GM12878 (cell line): ENCODE measurements around the gene SLC23A2. TPM values are rescaled to one million over a fixed set of nuclear protein-coding genes. Genes with fewer than 3 reads are reported as not detected.

ENCODE experiments used
- ATAC-seq: fragments of 200-7000 bp; cut with Tn5 transposase; 3 replicates; pipeline ENCODE4 v1.9.1; 2020; ENCODE audit warnings: mild to moderate bottlenecking, moderate library complexity
- BruUV-seq: library from RNA; stranded (reverse); fragments of 400-500 nt; replicated peaks from 2 replicates; lab custom pipeline; 2021; lab: Mats Ljungman, UMichigan
- CTCF ChIA-PET: fragments of 300-600 bp; sonication (Branson Sonifier 250); formaldehyde crosslinking; extraction: SDS; loops from one replicate; lab custom pipeline; 2021; ENCODE audit warnings: inconsistent platforms; lab: Yijun Ruan, JAX
- POLR2A ChIA-PET: fragments of 350-600 bp; formaldehyde crosslinking; extraction: SDS; loops from one replicate; lab custom pipeline; 2021; ENCODE audit warnings: inconsistent platforms; lab: Charles Lee
- RAD21 ChIA-PET: fragments of 300-600 bp; sonication (Branson Sonifier 250); formaldehyde crosslinking; loops from one replicate; lab custom pipeline; 2023; ENCODE audit warnings: antibody characterized with exemption; ENCODE audit not compliant: unreplicated experiment; lab: Charles Lee
- SMC1A ChIA-PET: fragments of 300-600 bp; sonication (Branson Sonifier 250); formaldehyde crosslinking; loops from one replicate; lab custom pipeline; 2023; ENCODE audit not compliant: unreplicated experiment, uncharacterized antibody; lab: Charles Lee
- DNase-seq: peaks from one replicate; pipeline ENCODE4 v3.0.0-alpha.2; 2011; ENCODE audit warnings: low read depth, low spot score
- FAIRE-seq: peaks from 3 replicates; lab custom pipeline; 2011; peaks lifted over from hg19 to GRCh38; lab: Jason Lieb, UNC
- H2AFZ ChIP-seq: 2 replicates; pipeline ENCODE4 v1.6.0; 2011; ENCODE audit warnings: low read depth, low read length, control low read depth; ENCODE audit not compliant: control insufficient read depth
- H3K27ac ChIP-seq: 2 replicates; pipeline ENCODE4 v1.5.1; 2011; ENCODE audit warnings: control low read depth; ENCODE audit not compliant: control insufficient read depth, insufficient read depth
- H3K27me3 ChIP-seq, 2 experiments: replicated peaks in 1 of 2; 2 replicates each; pipeline versions ENCODE4 v1.6.0 to v1.6.1; 2011; ENCODE audit warnings: low read length in 1 of 2; ENCODE audit not compliant: control insufficient read depth in 2 of 2, insufficient read depth in 2 of 2
- H3K36me3 ChIP-seq, 2 experiments: 2 replicates each; pipeline ENCODE4 v1.5.1; 2011; ENCODE audit warnings: low read length in 1 of 2; ENCODE audit not compliant: control insufficient read depth in 2 of 2, insufficient read depth in 2 of 2
- H3K4me1 ChIP-seq: 2 replicates; pipeline ENCODE4 v1.6.1; 2011; ENCODE audit warnings: mild to moderate bottlenecking, low read length, moderate library complexity, mixed read lengths; ENCODE audit not compliant: control insufficient read depth, insufficient read depth
- H3K4me2 ChIP-seq: 2 replicates; pipeline ENCODE4 v1.6.0; 2011; ENCODE audit warnings: control low read depth; ENCODE audit not compliant: control insufficient read depth, insufficient read depth
- H3K4me3 ChIP-seq: fragments of 200-600 bp; sonication (generic); 2 replicates; pipeline ENCODE4 v1.5.1; 2016
- H3K79me2 ChIP-seq: 2 replicates; pipeline ENCODE4 v1.6.0; 2011; ENCODE audit warnings: low read length; ENCODE audit not compliant: control insufficient read depth, insufficient read depth
- H3K9ac ChIP-seq: 2 replicates; pipeline ENCODE4 v1.8.0; 2011; ENCODE audit warnings: low read length, control low read depth, mixed read lengths; ENCODE audit not compliant: control insufficient read depth, insufficient read depth
- H3K9me3 ChIP-seq: replicated peaks from 3 replicates; pipeline ENCODE4 v1.5.1; 2011; ENCODE audit warnings: mild to moderate bottlenecking, low read length; ENCODE audit not compliant: control insufficient read depth, insufficient read depth
- H4K20me1 ChIP-seq: 2 replicates; pipeline ENCODE4 v1.6.0; 2011; ENCODE audit not compliant: control insufficient read depth, insufficient read depth
- BACH1 ChIP-seq: fragments of 450-650 bp; IDR thresholded peaks from 2 replicates; pipeline ENCODE4 v1.6.1; 2017; ENCODE audit warnings: mild to moderate bottlenecking, borderline replicate concordance
- CHD1 ChIP-seq: IDR thresholded peaks from 2 replicates; pipeline ENCODE4 v1.6.1; 2012; ENCODE audit warnings: low read depth, low read length, improper control_type of control experiment
- DPF2 ChIP-seq: fragments of 450-650 bp; IDR thresholded peaks from 2 replicates; pipeline ENCODE4 v1.6.1; 2017; ENCODE audit warnings: mild to moderate bottlenecking
- FOXK2 ChIP-seq: fragments of 450-650 bp; IDR thresholded peaks from 2 replicates; pipeline ENCODE4 v1.6.1; 2017; ENCODE audit warnings: mild to moderate bottlenecking, moderate library complexity
- IRF3 ChIP-seq: fragments of 450-650 bp; IDR thresholded peaks from 2 replicates; pipeline ENCODE4 v1.6.1; 2014; ENCODE audit warnings: mild to moderate bottlenecking
- KLF5 ChIP-seq: fragments of 450-650 bp; IDR thresholded peaks from 2 replicates; pipeline ENCODE4 v1.6.1; 2014; ENCODE audit warnings: mild to moderate bottlenecking; ENCODE audit not compliant: partially characterized antibody
- MEF2B ChIP-seq: fragments of 450-650 bp; IDR thresholded peaks from 2 replicates; pipeline ENCODE4 v1.6.1; 2018; ENCODE audit warnings: mild to moderate bottlenecking, moderate library complexity; ENCODE audit not compliant: partially characterized antibody, poor library complexity, severe bottlenecking
- MTA2 ChIP-seq: fragments of 450-650 bp; IDR thresholded peaks from 2 replicates; pipeline ENCODE4 v1.6.1; 2016; ENCODE audit warnings: low read depth, mild to moderate bottlenecking, moderate library complexity
- RB1 ChIP-seq: fragments of 450-650 bp; formaldehyde crosslinking; IDR thresholded peaks from 2 replicates; pipeline ENCODE4 v1.6.1; 2017; ENCODE audit warnings: mild to moderate bottlenecking, borderline replicate concordance
- RCOR1 ChIP-seq: conservative IDR thresholded peaks from 2 replicates; pipeline ENCODE4 v1.6.1; 2012; ENCODE audit warnings: low read depth, low read length, improper control_type of control experiment
- SMAD5 ChIP-seq: IDR thresholded peaks from 2 replicates; pipeline ENCODE4 v1.6.1; 2016; ENCODE audit warnings: antibody characterized with exemption, low read depth
- USF1 ChIP-seq: IDR thresholded peaks from 2 replicates; pipeline ENCODE4 v1.6.1; 2011; ENCODE audit warnings: borderline replicate concordance, low read depth, mild to moderate bottlenecking, moderate library complexity, mixed read lengths, low read length; ENCODE audit not compliant: insufficient read depth; ENCODE audit errors: extremely low read length
- ZBED1 ChIP-seq: IDR thresholded peaks from 2 replicates; pipeline ENCODE4 v1.6.1; 2016; ENCODE audit warnings: borderline replicate concordance
- ZNF592 ChIP-seq: fragments of 450-650 bp; IDR thresholded peaks from 2 replicates; pipeline ENCODE4 v1.6.1; 2017; ENCODE audit warnings: mild to moderate bottlenecking, moderate library complexity
- WGBS: methylation state at CpG from one replicate; pipeline ENCODE4 v1.1.6; 2016; ENCODE audit warnings: low lambda C conversion rate; ENCODE audit not compliant: insufficient replicate concordance, insufficient coverage; ENCODE audit errors: missing lambda C conversion rate; 5-methylcytosine and 5-hydroxymethylcytosine counted together
- in situ Hi-C: fragments of 300-500 bp; cut with MboI; formaldehyde crosslinking; loops from 9 replicates; pipeline ENCODE4 v1.14.3; 2018; ENCODE audit warnings: mixed read lengths
- intact Hi-C: fragments of 100-400 bp; cut with micrococcal nuclease; formaldehyde crosslinking; loops from one replicate; pipeline ENCODE4 v1.14.2; 2022; ENCODE audit not compliant: unreplicated experiment
- polyA plus RNA-seq, 11 experiments: library from polyadenylated mRNA; depleted of rRNA in 4 of 11; unstranded in 6 of 11; stranded (reverse) in 5 of 11; fragments of >200 nt; fragmentation: Nextera tagmentation in 4 of 11; fragmentation: Illumina TruSeq in 1 of 11; extraction: Ambion mirVana in 4 of 11; extraction: Trizol in 1 of 11; gene quantifications; 1 replicate in 1 of 11; 2 replicates in 10 of 11; pipeline versions ENCODE4 v1.2.1 to v1.2.3, GENCODE V29; 2011 to 2016; ENCODE audit warnings: inconsistent platforms in 2 of 11, missing spikeins in 2 of 11, low read depth in 1 of 11
- total RNA-seq, 4 experiments: library from RNA; depleted of rRNA in 3 of 4; stranded (reverse); fragments of >200 nt in 3 of 4; fragmentation: Illumina TruSeq in 1 of 4; extraction: Trizol in 1 of 4; gene quantifications; 2 replicates each; pipeline versions ENCODE4 v1.2.1 to v1.2.3, GENCODE V29; 2013 to 2021
- TF ChIP-seq, protein P1 (sequence below): fragments of 150-350 bp; IDR thresholded peaks from 2 replicates; pipeline ENCODE4 v1.6.1; 2014; ENCODE audit warnings: mild to moderate bottlenecking, low read depth, low read length
- TF ChIP-seq, protein P2 (sequence below): IDR thresholded peaks from 2 replicates; pipeline ENCODE4 v1.6.1; 2011; ENCODE audit warnings: low read depth, low read length, improper control_type of control experiment, borderline replicate concordance

The SLC23A2 gene
- total and polyA plus RNA-seq, 10 of the 15 experiments (the other 5 are each of a cell fraction or from before 2014, with no cell fraction given), result 4.4 to 56.1 (median 35.5) TPM

DNA sequence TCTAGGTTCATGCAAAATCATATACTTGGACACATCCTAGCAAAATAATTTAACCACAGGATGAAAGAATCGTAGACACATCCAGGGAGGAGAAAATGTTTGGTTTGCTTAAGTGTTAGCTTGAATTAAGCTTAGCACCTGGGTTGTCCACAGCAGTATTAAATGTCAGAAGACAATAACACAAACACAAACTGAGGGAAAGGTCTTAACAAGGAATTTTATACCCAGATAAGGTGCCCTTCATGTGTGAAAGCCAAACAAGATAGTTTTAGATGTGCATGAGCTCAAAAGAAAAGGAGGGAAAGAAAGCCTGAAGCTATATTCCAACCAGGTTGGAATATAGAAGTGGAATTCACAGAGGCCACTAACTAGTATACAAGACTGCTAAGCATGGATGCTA lies 49.1 kb downstream of the SLC23A2 start:
- Histone ChIP-seq H3K79me2 (no peaks in the 10 kb centered on the region), H3K9ac (no peak overlapping the region), H3K4me2 (no peak overlapping the region), H4K20me1 (no peaks in the 10 kb centered on the region), H2AFZ (no peak overlapping the region), H3K27ac (no peak overlapping the region), H3K9me3 (no peaks in the 10 kb centered on the region; the same call in 2 of the 3 replicates), H3K36me3 (peaks cover 0 to 3% of the 10 kb centered on the region in 2 experiments; a peak in 2 of 4 replicates), H3K4me3 (no peak overlapping the region), H3K27me3 (no peaks in the 10 kb centered on the region), H3K4me1 (peaks cover 16% of the 10 kb centered on the region)
- no TSS peak for BruUV-seq
- ChIA-PET CTCF (interaction anchor here (0.8 to 5.4 kb wide), 5 partner anchors 21 to 148 kb away, joined by 3 to 40 read pairs (median 3); no protein-coding TSS in a partner anchor), POLR2A (interaction anchor here (0.7 to 0.8 kb wide), 2 partner anchors 20 to 148 kb away, joined by 3 to 5 read pairs; no protein-coding TSS in a partner anchor), SMC1A (interaction anchor here (0.7 to 4.1 kb wide), 7 partner anchors 10 to 149 kb away, joined by 3 to 19 read pairs (median 3); no protein-coding TSS in a partner anchor), RAD21 (interaction anchor here (5.3 kb wide), 1 partner anchor 148 kb away, joined by 54 read pairs; no protein-coding TSS in a partner anchor)
- no peak for DNase-seq
- intact Hi-C loops (loop anchor here (5.0 to 10.0 kb wide), 2 partner anchors 77 to 345 kb away; no protein-coding TSS in a partner anchor), in situ Hi-C loops (no loop called here)
- 96% methylated on average over 1 of the region's 1 CpG for WGBS
- no peak for ATAC-seq
- no peak for FAIRE-seq
- TF ChIP-seq, protein P1, sequence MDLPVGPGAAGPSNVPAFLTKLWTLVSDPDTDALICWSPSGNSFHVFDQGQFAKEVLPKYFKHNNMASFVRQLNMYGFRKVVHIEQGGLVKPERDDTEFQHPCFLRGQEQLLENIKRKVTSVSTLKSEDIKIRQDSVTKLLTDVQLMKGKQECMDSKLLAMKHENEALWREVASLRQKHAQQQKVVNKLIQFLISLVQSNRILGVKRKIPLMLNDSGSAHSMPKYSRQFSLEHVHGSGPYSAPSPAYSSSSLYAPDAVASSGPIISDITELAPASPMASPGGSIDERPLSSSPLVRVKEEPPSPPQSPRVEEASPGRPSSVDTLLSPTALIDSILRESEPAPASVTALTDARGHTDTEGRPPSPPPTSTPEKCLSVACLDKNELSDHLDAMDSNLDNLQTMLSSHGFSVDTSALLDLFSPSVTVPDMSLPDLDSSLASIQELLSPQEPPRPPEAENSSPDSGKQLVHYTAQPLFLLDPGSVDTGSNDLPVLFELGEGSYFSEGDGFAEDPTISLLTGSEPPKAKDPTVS, result no peak
- no peak for TF ChIP-seq RCOR1
- TF ChIP-seq ZNF592, result no peak
- no peak for TF ChIP-seq CHD1
- TF ChIP-seq MEF2B, result no peak
- no peak for TF ChIP-seq DPF2
- no peak for TF ChIP-seq IRF3
- no peak for TF ChIP-seq FOXK2
- no peak for TF ChIP-seq MTA2
- no peak for TF ChIP-seq ZBED1
- no peak for TF ChIP-seq BACH1
- TF ChIP-seq, protein P2, sequence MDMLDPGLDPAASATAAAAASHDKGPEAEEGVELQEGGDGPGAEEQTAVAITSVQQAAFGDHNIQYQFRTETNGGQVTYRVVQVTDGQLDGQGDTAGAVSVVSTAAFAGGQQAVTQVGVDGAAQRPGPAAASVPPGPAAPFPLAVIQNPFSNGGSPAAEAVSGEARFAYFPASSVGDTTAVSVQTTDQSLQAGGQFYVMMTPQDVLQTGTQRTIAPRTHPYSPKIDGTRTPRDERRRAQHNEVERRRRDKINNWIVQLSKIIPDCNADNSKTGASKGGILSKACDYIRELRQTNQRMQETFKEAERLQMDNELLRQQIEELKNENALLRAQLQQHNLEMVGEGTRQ, result no peak
- TF ChIP-seq KLF5, result no peak
- TF ChIP-seq SMAD5, result no peak
- no peak for TF ChIP-seq USF1
- no peak for TF ChIP-seq RB1
